NT2/D1 (cell line): ENCODE measurements around the gene INPP4B.

Experiments used
- SUZ12 ChIP-seq: IDR thresholded peaks from 2 replicates; pipeline ENCODE4 v1.6.1; 2011; ENCODE audit not compliant: insufficient read length, insufficient read depth; ENCODE audit errors: extremely low read depth
- YY1 ChIP-seq: IDR thresholded peaks from 2 replicates; pipeline ENCODE4 v1.6.1; 2011; ENCODE audit not compliant: insufficient read length, insufficient read depth
- ZNF274 ChIP-seq: IDR thresholded peaks from 2 replicates; pipeline ENCODE4 v1.6.1; 2011; ENCODE audit warnings: mild to moderate bottlenecking, low read depth, low read length

- TF ChIP-seq YY1 = no peak
- TF ChIP-seq ZNF274 = no peak
- no peak for TF ChIP-seq SUZ12
Observed at GRCh38 chr4:142660728-142661127, 185.4 kb downstream of the INPP4B start.
